NCI-H2029 (cell line): Measurements from ENCODE around the gene GMPPB.

Experiments used
- DNase-seq: peaks from one replicate; lab custom pipeline; 2025; lab: John Stamatoyannopoulos, UW

Gene GMPPB

GRCh38 chr3:49727924-49728361 is 4.2 kb upstream of the GMPPB start:
- no peak for DNase-seq

- DNase-seq: no peak
Measured at GRCh38 chr3:49727154-49727923, 3.6 kb upstream of the GMPPB start.

- peak; percentile 9 for DNase-seq
Measured at GRCh38 chr3:49725906-49726681, 2.3 kb upstream of the GMPPB start.

DNA sequence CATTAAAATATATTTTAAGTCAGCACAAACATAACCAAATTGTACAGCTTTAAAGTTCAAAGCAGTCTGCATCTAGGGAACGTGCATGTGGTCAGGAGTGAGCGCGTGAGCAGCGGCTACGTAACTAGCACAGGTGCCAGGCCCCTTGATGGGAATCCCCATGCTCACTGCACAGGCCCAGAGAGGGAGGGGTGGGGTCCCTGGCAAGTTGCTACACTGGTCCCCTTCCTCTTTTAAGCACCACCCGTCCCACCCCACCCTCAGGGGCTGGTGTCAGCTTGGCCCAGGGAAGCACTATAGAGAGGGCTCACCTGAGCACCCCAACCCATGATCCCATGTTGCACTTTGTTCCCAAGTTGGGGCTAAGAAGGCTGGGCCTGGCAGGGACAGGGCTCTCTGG is 835 bp upstream of the GMPPB start:
- no peak for DNase-seq

DNA sequence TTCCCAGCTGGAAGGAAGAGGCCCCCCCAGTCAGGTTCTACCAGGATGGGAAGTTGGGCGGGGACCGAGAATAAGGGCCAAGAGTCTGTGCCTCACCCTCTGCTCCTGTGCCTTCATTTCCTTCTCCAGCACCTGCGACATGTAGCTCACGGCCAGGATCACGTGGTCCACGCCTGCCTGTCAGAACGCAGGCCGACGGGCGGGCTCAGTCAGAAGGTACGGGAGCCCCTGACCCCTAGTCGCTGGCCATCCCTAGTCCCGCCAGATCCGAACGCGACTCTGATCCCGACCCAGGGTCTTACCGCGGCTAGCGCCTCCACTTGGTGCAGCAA is 489 bp downstream of the GMPPB start:
- peak; percentile 64 for DNase-seq

- no peak for DNase-seq
Measured at GRCh38 chr3:49722896-49723295, 855 bp downstream of the GMPPB start.

GRCh38 chr3:49721896-49722781 is 1.6 kb downstream of the GMPPB start:
- no peak for DNase-seq

DNA sequence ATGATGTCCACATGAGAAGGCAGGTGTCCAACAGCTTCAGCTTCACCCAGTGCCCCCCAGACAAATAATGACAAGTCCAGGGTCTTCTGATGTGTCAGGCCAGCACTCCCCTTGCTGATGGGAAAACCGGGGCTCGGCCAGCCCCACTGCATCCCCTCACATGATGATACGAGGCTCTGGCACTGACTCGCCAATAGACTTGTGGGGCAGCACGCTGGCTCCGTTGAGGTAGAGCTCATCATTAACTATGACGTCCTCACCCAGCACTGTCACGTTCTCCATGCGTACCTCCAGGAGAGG is 2.2 kb downstream of the GMPPB start:
- no peak for DNase-seq

DNA sequence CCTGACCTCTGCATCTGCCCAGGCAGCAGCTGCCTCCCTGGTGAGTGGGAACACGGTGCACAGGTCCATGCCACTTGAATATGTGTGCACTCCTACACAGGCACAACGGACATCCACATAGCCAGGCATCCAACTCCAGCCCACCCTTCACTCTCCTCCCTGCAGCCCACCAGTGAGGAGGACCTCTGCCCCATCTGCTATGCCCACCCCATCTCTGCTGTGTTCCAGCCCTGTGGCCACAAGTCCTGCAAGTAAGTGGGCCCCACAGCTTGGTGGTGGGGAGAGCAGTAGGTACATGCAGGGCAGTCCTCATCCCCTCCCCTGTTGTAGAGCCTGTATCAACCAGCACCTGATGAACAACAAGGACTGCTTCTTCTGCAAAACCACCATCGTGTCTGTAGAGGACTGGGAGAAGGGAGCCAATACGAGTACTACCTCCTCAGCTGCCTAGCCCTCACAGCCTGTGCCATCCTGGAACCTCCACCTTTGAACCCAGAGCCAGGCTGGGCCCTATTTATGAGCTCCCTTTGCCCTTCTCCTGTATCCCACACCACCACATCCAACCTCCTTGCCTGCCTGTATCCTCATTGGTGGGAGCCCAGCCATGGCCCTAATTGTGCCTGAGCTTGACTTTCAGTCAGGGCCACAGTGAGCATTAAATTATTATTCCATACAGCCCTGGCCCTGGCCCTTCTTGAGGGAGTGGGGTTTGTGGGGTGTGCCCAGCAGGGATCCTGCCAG is 2.7 kb downstream of the GMPPB start:
- no peak for DNase-seq

- peak; percentile 85 for DNase-seq
Measured at GRCh38 chr3:49719214-49719884, 4.4 kb downstream of the GMPPB start, which contains the start of gene AMIGO3. TSS of gene AMIGO3 (minus strand) at chr3:49719684. CDS start at chr3:49719465, 219 bp downstream.

DNA sequence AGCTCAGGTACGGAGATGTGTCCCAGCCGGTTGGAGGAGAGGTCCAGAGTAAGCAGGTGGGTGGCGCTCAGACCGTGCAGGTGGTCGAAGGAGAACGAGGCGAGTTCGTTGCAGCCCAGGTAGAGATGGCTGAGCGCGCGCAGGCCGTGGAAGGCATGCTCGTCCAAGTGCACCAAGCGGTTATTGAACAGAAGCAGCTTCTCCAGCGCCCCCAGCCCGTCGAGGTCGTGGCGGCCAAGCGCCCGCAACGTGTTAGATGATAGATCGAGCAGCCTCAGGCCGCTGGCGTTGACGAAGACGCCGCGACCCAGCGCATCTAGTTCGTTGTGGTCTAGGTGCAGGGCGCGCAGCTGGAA is 4.9 kb downstream of the GMPPB start:
- DNase-seq: peak; percentile 14

DNA sequence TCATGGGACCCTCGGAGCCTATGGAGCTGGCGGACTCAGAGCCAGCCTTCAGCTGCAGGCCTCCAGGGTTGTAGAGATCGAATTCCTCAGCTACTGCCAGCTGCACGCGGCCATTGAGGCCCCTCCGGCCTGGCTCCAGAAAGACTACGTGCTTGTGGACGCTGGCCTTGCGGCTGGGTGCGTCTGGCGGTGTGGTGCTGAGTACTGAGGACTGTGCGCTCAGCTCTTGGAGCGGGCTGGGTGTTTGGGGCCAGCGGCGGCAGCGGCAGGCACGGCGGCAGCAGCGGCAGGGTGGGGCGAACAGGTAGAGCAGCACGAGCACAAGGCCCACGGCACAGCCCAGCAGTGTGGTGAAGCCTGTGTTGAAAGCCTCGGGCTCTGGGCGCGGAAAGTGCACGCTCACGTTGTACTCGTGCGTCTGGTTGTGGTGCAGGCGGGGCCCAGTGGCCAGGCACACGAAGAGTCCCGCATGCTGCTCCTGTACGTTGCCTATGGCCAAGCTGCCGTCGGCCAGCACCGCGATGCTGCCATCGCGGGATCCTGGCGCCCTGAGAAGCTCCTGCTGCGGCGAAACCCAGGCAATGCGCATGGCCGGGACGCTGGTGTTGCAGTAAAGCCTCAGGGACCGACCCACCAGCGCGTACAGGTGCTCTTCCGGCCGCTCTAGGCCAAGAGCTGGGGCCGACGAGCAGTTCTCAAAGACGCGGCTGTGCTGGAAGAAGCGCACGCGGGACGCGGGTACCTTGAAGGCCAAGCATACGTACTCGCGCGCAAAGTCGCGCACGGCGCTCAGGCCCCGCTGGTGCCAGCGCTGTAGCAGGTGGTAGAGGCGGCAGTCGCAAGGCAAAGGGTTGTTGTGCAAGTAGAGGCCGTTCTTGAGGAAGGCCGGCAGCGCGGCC is 5.5 kb downstream of the GMPPB start:
- peak; percentile 25 for DNase-seq

DNA sequence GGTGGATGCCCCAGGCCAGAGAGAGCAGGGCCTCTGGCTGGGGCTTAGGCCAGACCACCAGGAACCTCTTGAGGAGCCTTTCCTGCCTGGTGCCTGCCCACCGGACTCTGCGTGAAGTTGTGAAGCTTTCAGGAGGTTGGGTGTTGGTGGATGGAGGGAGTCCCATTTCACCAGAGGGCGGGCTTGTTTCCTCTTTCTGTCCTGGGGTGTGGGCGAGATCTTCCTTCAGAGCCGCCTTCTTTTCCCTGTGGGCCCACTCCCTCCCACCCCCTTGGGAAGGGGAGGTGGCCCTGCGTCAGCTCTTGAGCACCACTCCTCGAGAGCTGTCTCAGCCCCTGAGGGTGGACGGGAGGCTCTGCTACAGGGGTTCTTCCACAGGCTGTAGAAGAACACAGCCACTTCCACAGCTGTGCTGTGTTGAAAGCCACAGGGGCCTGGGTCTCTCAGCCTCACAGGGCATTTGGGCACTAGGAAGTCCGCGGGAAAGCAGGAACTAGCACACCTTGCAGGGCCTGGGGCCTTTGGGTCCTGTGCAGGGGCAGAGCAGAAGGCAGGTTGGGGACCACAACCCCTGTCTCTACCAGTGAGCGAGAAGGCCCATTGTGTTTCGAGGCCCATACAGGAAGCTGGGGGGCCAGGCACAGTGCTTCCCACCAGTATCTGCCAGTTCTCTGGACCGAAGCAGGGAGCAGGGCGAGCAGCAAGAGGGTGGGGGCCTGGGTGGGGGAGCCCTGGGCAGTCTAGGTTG is 6.4 kb downstream of the GMPPB start:
- DNase-seq: no peak

GRCh38 chr3:49716691-49717210 is 7.0 kb downstream of the GMPPB start:
- DNase-seq: no peak

DNA sequence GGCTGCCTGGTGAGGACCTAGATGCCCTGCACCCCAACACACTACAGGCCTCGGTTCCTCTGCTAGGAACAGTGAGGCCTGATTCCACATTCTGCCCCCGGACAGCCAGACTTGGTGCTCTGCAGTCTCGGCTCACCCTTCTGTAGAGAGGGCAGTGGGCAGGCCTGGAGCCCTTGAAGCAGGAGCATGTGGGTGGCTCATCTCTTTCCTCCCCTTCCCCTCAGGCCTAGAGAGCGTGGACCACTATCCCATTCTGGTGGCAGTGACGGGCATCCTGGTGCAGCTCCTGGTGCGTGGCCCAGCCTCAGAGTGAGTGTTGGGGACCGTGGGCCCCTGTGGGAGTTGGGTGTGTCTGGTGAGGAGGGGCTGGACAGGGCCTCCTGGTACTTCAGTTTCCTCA is 7.6 kb downstream of the GMPPB start:
- DNase-seq: no peak

- DNase-seq: no peak
Measured at GRCh38 chr3:49715611-49716121, 8.1 kb downstream of the GMPPB start.

- no peak for DNase-seq
Measured at GRCh38 chr3:49714728-49715550, 8.8 kb downstream of the GMPPB start.
